ENCODE results near the gene TNFRSF18.

The TNFRSF18 gene

GRCh38 chr1:1242461-1243265 is 36.3 kb upstream of the TNFRSF18 start:
- Histone ChIP-seq H4K20me1 (ENCODE audit: insufficient read depth, low read length, poor library complexity, severe bottlenecking) (no peaks in the 10 kb centered on the region), H3F3A (ENCODE audit: low read depth) (no peaks in the 10 kb centered on the region), H3K9me3 (ENCODE audit: insufficient read depth, low read depth, low read length) (no peaks in the 10 kb centered on the region), H3K9ac (ENCODE audit: low read depth, low read length, poor library complexity, severe bottlenecking) (no peak overlapping the region), H3K79me2 (ENCODE audit: insufficient read depth, low read length) (no peaks in the 10 kb centered on the region), H3K36me3 (ENCODE audit: insufficient read depth, low read length) (no peaks in the 10 kb centered on the region), H3K4me3 (ENCODE audit: low read length, poor library complexity, severe bottlenecking) (no peak overlapping the region), H3K27me3 (ENCODE audit: insufficient read depth, low read length, poor library complexity, severe bottlenecking) (no peaks in the 10 kb centered on the region), H3K4me1 (ENCODE audit: insufficient read depth, low read length, poor library complexity, severe bottlenecking) (no peaks in the 10 kb centered on the region), H2AFZ (ENCODE audit: low read length) (no peak overlapping the region), H3K4me2 (ENCODE audit: low read depth, low read length, poor library complexity, severe bottlenecking) (no peak overlapping the region), H3K9me2 (replicated peaks; ENCODE audit: low read depth, low read length) (no peaks in the 10 kb centered on the region)
- TF ChIP-seq EZH2phosphoT487 (IDR thresholded peaks at IDR 0.05; ENCODE audit: borderline replicate concordance), result no peak
- TF ChIP-seq, protein P1, sequence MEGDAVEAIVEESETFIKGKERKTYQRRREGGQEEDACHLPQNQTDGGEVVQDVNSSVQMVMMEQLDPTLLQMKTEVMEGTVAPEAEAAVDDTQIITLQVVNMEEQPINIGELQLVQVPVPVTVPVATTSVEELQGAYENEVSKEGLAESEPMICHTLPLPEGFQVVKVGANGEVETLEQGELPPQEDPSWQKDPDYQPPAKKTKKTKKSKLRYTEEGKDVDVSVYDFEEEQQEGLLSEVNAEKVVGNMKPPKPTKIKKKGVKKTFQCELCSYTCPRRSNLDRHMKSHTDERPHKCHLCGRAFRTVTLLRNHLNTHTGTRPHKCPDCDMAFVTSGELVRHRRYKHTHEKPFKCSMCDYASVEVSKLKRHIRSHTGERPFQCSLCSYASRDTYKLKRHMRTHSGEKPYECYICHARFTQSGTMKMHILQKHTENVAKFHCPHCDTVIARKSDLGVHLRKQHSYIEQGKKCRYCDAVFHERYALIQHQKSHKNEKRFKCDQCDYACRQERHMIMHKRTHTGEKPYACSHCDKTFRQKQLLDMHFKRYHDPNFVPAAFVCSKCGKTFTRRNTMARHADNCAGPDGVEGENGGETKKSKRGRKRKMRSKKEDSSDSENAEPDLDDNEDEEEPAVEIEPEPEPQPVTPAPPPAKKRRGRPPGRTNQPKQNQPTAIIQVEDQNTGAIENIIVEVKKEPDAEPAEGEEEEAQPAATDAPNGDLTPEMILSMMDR (conservative IDR thresholded peaks at IDR 0.05; ENCODE audit: low read length), result no peak

- no peaks in the 10 kb centered on the region for H3F3A ChIP-seq (ENCODE audit: low read depth)
- no peaks in the 10 kb centered on the region for H3K4me1 ChIP-seq (ENCODE audit: insufficient read depth, low read length, poor library complexity, severe bottlenecking)
- H3K4me2 ChIP-seq (ENCODE audit: low read depth, low read length, poor library complexity, severe bottlenecking), result no peak overlapping the region
- no peak overlapping the region for H3K4me3 ChIP-seq (ENCODE audit: low read length, poor library complexity, severe bottlenecking)
- no peaks in the 10 kb centered on the region for H3K9me2 ChIP-seq (replicated peaks; ENCODE audit: low read depth, low read length)
- no peaks in the 10 kb centered on the region for H3K27me3 ChIP-seq (ENCODE audit: insufficient read depth, low read length, poor library complexity, severe bottlenecking)
- H4K20me1 ChIP-seq (ENCODE audit: insufficient read depth, low read length, poor library complexity, severe bottlenecking), result no peaks in the 10 kb centered on the region
- H3K36me3 ChIP-seq (ENCODE audit: insufficient read depth, low read length), result no peaks in the 10 kb centered on the region
- no peak overlapping the region for H2AFZ ChIP-seq (ENCODE audit: low read length)
- H3K9me3 ChIP-seq (ENCODE audit: insufficient read depth, low read depth, low read length), result no peaks in the 10 kb centered on the region
- no peaks in the 10 kb centered on the region for H3K79me2 ChIP-seq (ENCODE audit: insufficient read depth, low read length)
- no peak for TF ChIP-seq EZH2phosphoT487 (IDR thresholded peaks at IDR 0.05; ENCODE audit: borderline replicate concordance)
- TF ChIP-seq, protein P1 (conservative IDR thresholded peaks at IDR 0.05; ENCODE audit: low read length), result no peak
- no peak overlapping the region for H3K9ac ChIP-seq (ENCODE audit: low read depth, low read length, poor library complexity, severe bottlenecking)
These were observed 35.3 kb upstream of the TNFRSF18 start for GRCh38 chr1:1241588-1242219.

DNA sequence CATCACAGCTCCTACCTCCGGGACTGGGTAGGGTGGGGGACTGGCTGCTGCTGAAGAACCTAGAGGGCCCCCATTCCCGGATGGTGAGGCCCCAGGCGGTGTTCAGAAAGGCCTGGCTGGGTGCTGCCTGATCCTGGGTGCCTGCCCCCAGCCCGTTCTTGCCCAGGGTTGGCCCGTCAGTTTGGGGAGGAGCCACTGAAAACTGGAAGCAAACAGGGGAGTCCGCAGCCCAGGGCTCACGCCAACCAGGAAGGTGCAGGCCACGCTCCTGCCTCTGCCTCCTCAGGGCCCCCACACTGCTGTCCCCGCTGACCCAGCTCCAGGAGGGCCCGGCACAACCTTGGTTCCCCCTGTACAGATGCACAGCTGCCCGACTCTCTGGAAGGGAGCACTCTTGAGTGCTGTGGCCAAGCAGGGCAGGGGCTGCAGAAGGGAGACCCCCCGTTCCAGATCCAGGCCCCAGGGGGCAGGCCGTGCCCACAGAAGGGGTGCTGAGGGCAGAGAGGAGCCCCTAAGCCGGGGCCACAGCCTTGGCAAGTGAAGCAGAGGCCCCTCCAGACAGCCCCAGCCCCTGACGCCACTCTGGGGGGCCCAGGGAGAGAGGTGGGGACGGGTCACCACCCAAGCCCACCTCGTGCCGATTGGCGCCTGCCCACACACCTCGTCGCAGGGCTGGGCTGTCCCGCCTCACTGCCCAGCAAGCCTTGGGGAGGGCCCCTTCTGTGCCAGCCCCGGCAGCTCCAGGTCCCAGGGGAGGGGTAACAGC is 34.6 kb upstream of the TNFRSF18 start:
- no peak for TF ChIP-seq EZH2phosphoT487 (IDR thresholded peaks at IDR 0.05; ENCODE audit: borderline replicate concordance)
- TF ChIP-seq, protein P1 (conservative IDR thresholded peaks at IDR 0.05; ENCODE audit: low read length), result no peak
- Histone ChIP-seq H3K4me2 (ENCODE audit: low read depth, low read length, poor library complexity, severe bottlenecking) (no peak overlapping the region), H3K79me2 (ENCODE audit: insufficient read depth, low read length) (no peaks in the 10 kb centered on the region), H3K4me3 (ENCODE audit: low read length, poor library complexity, severe bottlenecking) (no peak overlapping the region), H3K27me3 (ENCODE audit: insufficient read depth, low read length, poor library complexity, severe bottlenecking) (no peaks in the 10 kb centered on the region), H3K4me1 (ENCODE audit: insufficient read depth, low read length, poor library complexity, severe bottlenecking) (no peaks in the 10 kb centered on the region), H3K9me3 (ENCODE audit: insufficient read depth, low read depth, low read length) (no peaks in the 10 kb centered on the region), H2AFZ (ENCODE audit: low read length) (no peak overlapping the region), H3K9ac (ENCODE audit: low read depth, low read length, poor library complexity, severe bottlenecking) (no peak overlapping the region), H4K20me1 (ENCODE audit: insufficient read depth, low read length, poor library complexity, severe bottlenecking) (no peaks in the 10 kb centered on the region), H3K9me2 (replicated peaks; ENCODE audit: low read depth, low read length) (no peaks in the 10 kb centered on the region), H3F3A (ENCODE audit: low read depth) (no peaks in the 10 kb centered on the region), H3K36me3 (ENCODE audit: insufficient read depth, low read length) (no peaks in the 10 kb centered on the region)
